ENCODE data around the gene CHKB.
"Not testable (repeated sequence)": the region's sequence is repeated elsewhere in the genome, so short reads cannot be mapped to it uniquely, and the experiment has no call there.

The CHKB gene

GRCh38 chr22:50582493-50583293 is at the start of gene CHKB:
Gene CHKB, minus strand, starts transcription at chr22:50582849. Its CDS starts 68 bp downstream, at chr22:50582781.
- peak within 1 kb of the TSS; percentile 76 for H3K4me3 ChIP-seq (ENCODE audit: low read depth, low read length)
- DNase-seq (ENCODE audit: low read depth) = peak; percentile 89

- no peak for DNase-seq (ENCODE audit: low read depth)
- no peak overlapping the region for H3K4me3 ChIP-seq (ENCODE audit: low read depth, low read length)
These were observed 47.7 kb upstream of the CHKB start for GRCh38 chr22:50630376-50630775.

GRCh38 chr22:50628543-50629134 is 46.0 kb upstream of the CHKB start:
- DNase-seq (ENCODE audit: low read depth) = no peak
- peak overlapping the region; percentile 77 for H3K4me3 ChIP-seq (ENCODE audit: low read depth, low read length)

GRCh38 chr22:50627642-50628542 is 45.2 kb upstream of the CHKB start, which contains the start of gene ARSA:
Gene ARSA, minus strand, starts transcription at chr22:50628152. Its CDS starts 373 bp downstream, at chr22:50627779.
- DNase-seq (ENCODE audit: low read depth) = peak; percentile 40
- peak within 1 kb of the TSS; percentile 77 for H3K4me3 ChIP-seq (ENCODE audit: low read depth, low read length)

GRCh38 chr22:50626850-50627641 is 44.4 kb upstream of the CHKB start:
- H3K4me3 ChIP-seq (ENCODE audit: low read depth, low read length) = peak overlapping the region; percentile 77
- DNase-seq (ENCODE audit: low read depth) = no peak

- H3K4me3 ChIP-seq (ENCODE audit: low read depth, low read length) = no peak overlapping the region
- DNase-seq (ENCODE audit: low read depth) = no peak
These were observed 43.7 kb upstream of the CHKB start for GRCh38 chr22:50626314-50626849.

GRCh38 chr22:50625568-50626313 is 43.1 kb upstream of the CHKB start:
- DNase-seq (ENCODE audit: low read depth) = no peak
- no peak overlapping the region for H3K4me3 ChIP-seq (ENCODE audit: low read depth, low read length)

GRCh38 chr22:50625131-50625567 is 42.5 kb upstream of the CHKB start:
- H3K4me3 ChIP-seq (ENCODE audit: low read depth, low read length) = no peak overlapping the region
- DNase-seq (ENCODE audit: low read depth) = no peak

GRCh38 chr22:50624347-50625130 is 41.9 kb upstream of the CHKB start:
- no peak overlapping the region for H3K4me3 ChIP-seq (ENCODE audit: low read depth, low read length)

GRCh38 chr22:50622723-50623327 is 40.2 kb upstream of the CHKB start:
- DNase-seq (ENCODE audit: low read depth) = no peak
- no peak overlapping the region for H3K4me3 ChIP-seq (ENCODE audit: low read depth, low read length)

More at GRCh38 chr22:50624347-50625130, 41.9 kb upstream of the CHKB start:
- no peak for DNase-seq (ENCODE audit: low read depth)

GRCh38 chr22:50621948-50622722 is 39.5 kb upstream of the CHKB start:
- no peak overlapping the region for H3K4me3 ChIP-seq (ENCODE audit: low read depth, low read length)
- DNase-seq (ENCODE audit: low read depth) = no peak

GRCh38 chr22:50621356-50621880 is 38.8 kb upstream of the CHKB start:
- no peak for DNase-seq (ENCODE audit: low read depth)
- H3K4me3 ChIP-seq (ENCODE audit: low read depth, low read length) = no peak overlapping the region

GRCh38 chr22:50620593-50621355 is 38.1 kb upstream of the CHKB start:
- DNase-seq (ENCODE audit: low read depth) = no peak
- H3K4me3 ChIP-seq (ENCODE audit: low read depth, low read length) = peak overlapping the region; percentile 29

- not testable (repeated sequence) for DNase-seq (ENCODE audit: low read depth); H3K4me3 ChIP-seq (ENCODE audit: low read depth, low read length)
These were observed 31.6 kb upstream of the CHKB start for GRCh38 chr22:50614296-50614695.

GRCh38 chr22:50613291-50613981 is 30.8 kb upstream of the CHKB start:
- no peak overlapping the region for H3K4me3 ChIP-seq (ENCODE audit: low read depth, low read length)

More at GRCh38 chr22:50613291-50613981, 30.8 kb upstream of the CHKB start:
- no peak for DNase-seq (ENCODE audit: low read depth)
